SK-N-SH (cell line): ENCODE measurements around the gene ROBO4. TPM values are rescaled to one million over a fixed set of nuclear protein-coding genes. Genes with fewer than 3 reads are reported as not detected.

ENCODE experiments used
- CTCF ChIA-PET: fragments of 300-600, 350-600 bp; formaldehyde crosslinking; extraction: SDS; loops from one replicate; lab custom pipeline; 2021; lab: Yijun Ruan, JAX
- POLR2A ChIA-PET: fragments of 350-600 bp; sonication (Branson Sonifier 250); formaldehyde crosslinking; extraction: SDS; loops from one replicate; lab custom pipeline; 2020; ENCODE audit warnings: antibody characterized with exemption, inconsistent platforms; lab: Yijun Ruan, JAX
- DNase-seq: peaks from one replicate; pipeline ENCODE4 v3.0.0; 2012
- H2AFZ ChIP-seq: fragments of 200-600 bp; sonication (generic); 2 replicates; pipeline ENCODE4 v1.8.1; 2016; ENCODE audit warnings: antibody characterized with exemption, mild to moderate bottlenecking, low read depth
- H3F3A ChIP-seq: fragments of 200-600 bp; sonication (generic); replicated peaks from 2 replicates; pipeline ENCODE3; 2016; ENCODE audit warnings: antibody characterized with exemption, mild to moderate bottlenecking; ENCODE audit not compliant: insufficient read depth
- H3K27ac ChIP-seq, 2 experiments: fragments of 200-500 bp in 1 of 2; fragments of 200-600 bp in 1 of 2; sonication (Bioruptor generic) in 1 of 2; sonication (generic), shearing (Covaris generic) in 1 of 2; 2 replicates each; pipeline versions ENCODE4 v1.5.1 to v1.6.1; 2014 to 2016; ENCODE audit warnings: low read depth in 2 of 2, inconsistent platforms in 1 of 2, low read length in 1 of 2, mild to moderate bottlenecking in 1 of 2, mixed read lengths in 1 of 2
- H3K27me3 ChIP-seq: fragments of 200-600 bp; sonication (generic), shearing (Covaris generic); 2 replicates; pipeline ENCODE4 v1.6.1; 2016; ENCODE audit warnings: mixed run types; ENCODE audit not compliant: insufficient read depth
- H3K36me3 ChIP-seq, 2 experiments: fragments of 200-500 bp in 1 of 2; fragments of 200-600 bp in 1 of 2; sonication (Bioruptor generic) in 1 of 2; sonication (generic) in 1 of 2; replicated peaks in 1 of 2; 2 replicates each; pipeline versions ENCODE3 to v1.5.1; 2014 to 2016; ENCODE audit warnings: low read length in 1 of 2, mild to moderate bottlenecking in 1 of 2; ENCODE audit not compliant: insufficient read depth in 2 of 2, control insufficient read depth in 1 of 2
- H3K4me1 ChIP-seq, 2 experiments: fragments of 200-500 bp in 1 of 2; fragments of 200-600 bp in 1 of 2; sonication (Bioruptor generic) in 1 of 2; sonication (generic), shearing (Covaris generic) in 1 of 2; 2 replicates each; pipeline versions ENCODE4 v1.5.1 to v1.6.1; 2014 to 2016; ENCODE audit warnings: low read depth in 1 of 2, low read length in 1 of 2, mixed run types in 1 of 2; ENCODE audit not compliant: insufficient read depth in 2 of 2, control insufficient read depth in 1 of 2
- H3K4me2 ChIP-seq: fragments of 200-600 bp; sonication (generic), shearing (Covaris generic); 2 replicates; pipeline ENCODE4 v1.6.1; 2017; ENCODE audit warnings: mixed run types
- H3K4me3 ChIP-seq, 2 experiments: fragments of 200-500 bp in 1 of 2; fragments of 200-600 bp in 1 of 2; sonication (Bioruptor generic) in 1 of 2; sonication (generic), shearing (Covaris generic) in 1 of 2; 2 replicates each; pipeline versions ENCODE4 v1.5.1 to v1.8.1; 2014 to 2016; ENCODE audit warnings: low read depth in 2 of 2, inconsistent platforms in 1 of 2, low read length in 1 of 2, mild to moderate bottlenecking in 1 of 2, mixed read lengths in 1 of 2, moderate library complexity in 1 of 2
- H3K79me2 ChIP-seq: fragments of 200-600 bp; sonication (generic); 2 replicates; pipeline ENCODE4 v1.8.1; 2017; ENCODE audit warnings: mild to moderate bottlenecking; ENCODE audit not compliant: insufficient read depth
- H3K9ac ChIP-seq: fragments of 200-600 bp; sonication (generic); 2 replicates; pipeline ENCODE4 v1.6.1; 2017; ENCODE audit warnings: mixed run types
- H3K9me2 ChIP-seq: fragments of 200-600 bp; sonication (generic); 2 replicates; pipeline ENCODE4 v1.6.1; 2017; ENCODE audit warnings: mixed run types
- H3K9me3 ChIP-seq: fragments of 200-600 bp; sonication (generic); 2 replicates; pipeline ENCODE4 v1.6.1; 2017; ENCODE audit warnings: mixed run types, mild to moderate bottlenecking, moderate library complexity
- H4K20me1 ChIP-seq: fragments of 200-600 bp; sonication (generic); 2 replicates; pipeline ENCODE4 v1.6.1; 2017; ENCODE audit warnings: mild to moderate bottlenecking, mixed run types; ENCODE audit not compliant: insufficient read depth
- EZH2phosphoT487 ChIP-seq: fragments of 200-600 bp; sonication (generic); IDR thresholded peaks from 2 replicates; pipeline ENCODE4 v1.6.1; 2017; ENCODE audit warnings: low read depth, mixed run types, mild to moderate bottlenecking, antibody characterized with exemption, moderate library complexity, borderline replicate concordance
- GABPA ChIP-seq: IDR thresholded peaks from 2 replicates; pipeline ENCODE4 v1.4.0; 2012; ENCODE audit warnings: low read depth, mild to moderate bottlenecking
- MEF2A ChIP-seq: IDR thresholded peaks from 2 replicates; pipeline ENCODE4 v1.4.0; 2012; ENCODE audit warnings: low read depth, borderline replicate concordance
- MXI1 ChIP-seq: IDR thresholded peaks from 2 replicates; pipeline ENCODE4 v1.6.1; 2012; ENCODE audit warnings: mild to moderate bottlenecking, low read depth, low read length, improper control_type of control experiment
- NRF1 ChIP-seq: IDR thresholded peaks from 2 replicates; pipeline ENCODE4 v1.6.1; 2012; ENCODE audit warnings: low read depth, mild to moderate bottlenecking, low read length
- REST ChIP-seq: IDR thresholded peaks from 2 replicates; pipeline ENCODE4 v1.6.1; 2012; ENCODE audit warnings: mild to moderate bottlenecking, low read depth, low read length, moderate library complexity
- RXRA ChIP-seq: IDR thresholded peaks from 2 replicates; pipeline ENCODE4 v1.4.0; 2012; ENCODE audit warnings: low read depth, mild to moderate bottlenecking, borderline replicate concordance
- TAF1 ChIP-seq: IDR thresholded peaks from 2 replicates; pipeline ENCODE4 v1.6.1; 2012; ENCODE audit warnings: low read depth, mild to moderate bottlenecking, low read length, moderate library complexity, borderline replicate concordance
- USF2 ChIP-seq: fragments of 150-350 bp; IDR thresholded peaks from 2 replicates; pipeline ENCODE4 v1.6.1; 2017; ENCODE audit warnings: antibody characterized with exemption, low read length, low read depth, borderline replicate concordance
- WGBS: methylation state at CpG from one replicate; pipeline ENCODE4 v1.1.6; 2017; ENCODE audit warnings: low lambda C conversion rate; 5-methylcytosine and 5-hydroxymethylcytosine counted together
- polyA plus RNA-seq, 3 experiments: library from polyadenylated mRNA; depleted of rRNA; stranded (reverse); fragments of >200 nt; gene quantifications; 2 replicates each; pipeline ENCODE4 v1.2.3, GENCODE V29; 2012
- TF ChIP-seq, protein P1 (sequence below): fragments of 200-600 bp; sonication (generic); IDR thresholded peaks from 2 replicates; pipeline ENCODE4 v1.6.1; 2017; ENCODE audit warnings: antibody characterized with exemption, mild to moderate bottlenecking, moderate library complexity
- TF ChIP-seq, protein P2 (sequence below): IDR thresholded peaks from 2 replicates; pipeline ENCODE4 v1.4.0; 2012; ENCODE audit warnings: low read depth, borderline replicate concordance

ROBO4 gene
- polyA plus RNA-seq, 1 of the 3 experiments (the other 2 are of a cell fraction), result 0.95 TPM

DNA sequence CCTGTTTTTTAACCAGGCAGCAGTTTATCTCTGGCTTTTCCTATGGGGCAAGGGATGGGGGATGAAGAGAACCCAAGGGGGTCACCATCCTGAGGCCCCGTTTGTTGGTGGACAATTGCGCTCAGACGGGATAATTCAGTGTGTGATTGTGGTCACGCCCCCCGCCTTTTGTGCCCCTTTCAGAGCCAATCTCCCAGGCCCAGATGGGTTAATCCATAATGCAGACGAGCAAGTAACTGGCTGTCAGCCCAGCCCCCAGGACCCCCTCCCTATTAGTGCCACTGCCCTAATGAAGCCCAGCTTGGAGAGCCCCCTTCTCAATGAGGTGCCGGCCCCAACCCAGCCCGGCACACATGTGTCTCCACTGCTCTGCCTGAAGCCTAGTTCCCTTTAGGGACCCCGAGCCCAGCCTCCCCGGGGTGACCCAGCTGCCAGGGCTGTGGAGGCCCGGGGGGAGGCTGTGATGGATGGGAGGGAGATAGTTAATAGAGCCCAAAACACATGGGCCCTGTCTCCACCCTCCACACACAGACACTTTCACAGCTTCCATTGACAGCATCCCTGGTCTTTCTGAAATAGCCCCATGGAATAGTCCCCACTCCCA is 51.5 kb downstream of the ROBO4 start:
- Histone ChIP-seq H3K9me2 (no peaks in the 10 kb centered on the region), H3K36me3 (no peaks in the 10 kb centered on the region), H3F3A (no peaks in the 10 kb centered on the region), H3K9me3 (no peaks in the 10 kb centered on the region), H4K20me1 (no peaks in the 10 kb centered on the region)
- TF ChIP-seq EZH2phosphoT487, result no peak
- TF ChIP-seq RXRA, result no peak
- no peak for TF ChIP-seq NRF1
- TF ChIP-seq, protein P1, sequence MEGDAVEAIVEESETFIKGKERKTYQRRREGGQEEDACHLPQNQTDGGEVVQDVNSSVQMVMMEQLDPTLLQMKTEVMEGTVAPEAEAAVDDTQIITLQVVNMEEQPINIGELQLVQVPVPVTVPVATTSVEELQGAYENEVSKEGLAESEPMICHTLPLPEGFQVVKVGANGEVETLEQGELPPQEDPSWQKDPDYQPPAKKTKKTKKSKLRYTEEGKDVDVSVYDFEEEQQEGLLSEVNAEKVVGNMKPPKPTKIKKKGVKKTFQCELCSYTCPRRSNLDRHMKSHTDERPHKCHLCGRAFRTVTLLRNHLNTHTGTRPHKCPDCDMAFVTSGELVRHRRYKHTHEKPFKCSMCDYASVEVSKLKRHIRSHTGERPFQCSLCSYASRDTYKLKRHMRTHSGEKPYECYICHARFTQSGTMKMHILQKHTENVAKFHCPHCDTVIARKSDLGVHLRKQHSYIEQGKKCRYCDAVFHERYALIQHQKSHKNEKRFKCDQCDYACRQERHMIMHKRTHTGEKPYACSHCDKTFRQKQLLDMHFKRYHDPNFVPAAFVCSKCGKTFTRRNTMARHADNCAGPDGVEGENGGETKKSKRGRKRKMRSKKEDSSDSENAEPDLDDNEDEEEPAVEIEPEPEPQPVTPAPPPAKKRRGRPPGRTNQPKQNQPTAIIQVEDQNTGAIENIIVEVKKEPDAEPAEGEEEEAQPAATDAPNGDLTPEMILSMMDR, result no peak
- TF ChIP-seq MXI1, result no peak
- TF ChIP-seq REST, result no peak
- TF ChIP-seq TAF1, result no peak
- no peak for TF ChIP-seq MEF2A
- TF ChIP-seq, protein P2, sequence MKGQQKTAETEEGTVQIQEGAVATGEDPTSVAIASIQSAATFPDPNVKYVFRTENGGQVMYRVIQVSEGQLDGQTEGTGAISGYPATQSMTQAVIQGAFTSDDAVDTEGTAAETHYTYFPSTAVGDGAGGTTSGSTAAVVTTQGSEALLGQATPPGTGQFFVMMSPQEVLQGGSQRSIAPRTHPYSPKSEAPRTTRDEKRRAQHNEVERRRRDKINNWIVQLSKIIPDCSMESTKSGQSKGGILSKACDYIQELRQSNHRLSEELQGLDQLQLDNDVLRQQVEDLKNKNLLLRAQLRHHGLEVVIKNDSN, result no peak
- TF ChIP-seq USF2, result no peak
- TF ChIP-seq GABPA, result no peak
- TF ChIP-seq, all 33 proteins: peak for 0
- Histone ChIP-seq H3K4me3 (no peak overlapping the region), H3K79me2 (no peaks in the 10 kb centered on the region), H3K4me1 (peaks cover 0 to 12% of the 10 kb centered on the region in 2 experiments; a peak in 1 of 4 replicates), H3K4me2 (no peak overlapping the region), H2AFZ (no peak overlapping the region), H3K9ac (no peak overlapping the region), H3K27me3 (peaks cover 67% of the 10 kb centered on the region; the same call in 1 of the 2 replicates), H3K27ac (no peak overlapping the region)
- ChIA-PET CTCF (interaction anchor here (0.7 to 17.8 kb wide), 6 partner anchors 8 to 202 kb away, joined by 3 to 220 read pairs (median 6); partner anchors contain the start of gene ROBO3), POLR2A (no interaction called here)
- no peak for DNase-seq
- WGBS, result 51% methylated on average over 11 of the region's 11 CpGs
